ENCODE results near the gene CYB561. TPM values are rescaled to one million over a fixed set of nuclear protein-coding genes. Genes with fewer than 3 reads are reported as not detected.

The CYB561 gene
- 26.1 and 34.6 TPM in 2 replicates for total RNA-seq

DNA sequence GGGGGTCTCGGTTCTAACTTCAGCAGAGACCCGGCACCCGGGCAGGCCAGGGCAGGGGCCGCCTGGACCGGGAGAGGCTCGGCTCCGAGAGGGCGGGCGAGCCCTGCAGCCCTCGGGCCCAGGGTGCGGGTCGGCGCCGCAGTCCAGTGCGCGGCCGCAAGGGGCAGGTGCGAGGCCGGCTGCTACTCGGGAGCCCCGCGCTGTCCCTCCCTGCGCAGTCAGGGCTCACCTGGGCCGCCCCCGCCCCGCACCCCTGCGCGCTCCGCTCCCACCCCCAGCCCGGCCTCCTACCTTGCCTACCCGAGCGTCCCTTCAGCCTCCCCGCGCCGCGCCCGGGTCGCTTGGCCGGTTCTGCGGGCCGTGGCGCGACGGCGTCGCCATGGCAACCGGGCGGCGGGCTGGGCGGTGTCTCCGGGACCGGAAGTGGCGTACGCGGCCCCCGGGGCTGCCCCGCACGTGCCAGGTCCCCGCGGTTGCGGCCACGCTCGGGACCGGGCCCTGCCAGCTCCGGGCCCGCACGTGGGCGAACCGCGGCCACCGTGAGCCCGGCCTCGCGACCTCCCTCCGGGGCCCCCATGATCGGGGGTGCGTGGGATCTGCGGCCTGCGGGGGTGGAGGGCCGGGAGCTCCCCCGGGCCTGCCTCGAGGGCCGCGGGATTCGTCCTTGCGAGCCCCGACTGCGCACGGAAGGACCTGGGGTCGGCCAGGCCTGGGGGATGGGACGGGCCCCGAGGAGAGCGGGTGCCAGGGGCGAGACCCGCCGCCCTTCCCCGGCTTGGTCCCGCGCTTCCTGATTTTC, at the start of gene CYB561:
TSS of gene CYB561 (minus strand) at position 353 of the 799 bp plus-strand sequence. CDS start 8,759 bp downstream, outside the sequence.
- no peak for DNase-seq (ENCODE audit: low read depth, low spot score)

- no peak for DNase-seq (ENCODE audit: low read depth, low spot score)
Observed at GRCh38 chr17:63495491-63495890, 49.4 kb upstream of the CYB561 start.

GRCh38 chr17:63494300-63494928, 48.3 kb upstream of the CYB561 start:
- no peak for DNase-seq (ENCODE audit: low read depth, low spot score)

- DNase-seq (ENCODE audit: low read depth, low spot score), result no peak
Observed at GRCh38 chr17:63493411-63493810, 47.3 kb upstream of the CYB561 start.

DNA sequence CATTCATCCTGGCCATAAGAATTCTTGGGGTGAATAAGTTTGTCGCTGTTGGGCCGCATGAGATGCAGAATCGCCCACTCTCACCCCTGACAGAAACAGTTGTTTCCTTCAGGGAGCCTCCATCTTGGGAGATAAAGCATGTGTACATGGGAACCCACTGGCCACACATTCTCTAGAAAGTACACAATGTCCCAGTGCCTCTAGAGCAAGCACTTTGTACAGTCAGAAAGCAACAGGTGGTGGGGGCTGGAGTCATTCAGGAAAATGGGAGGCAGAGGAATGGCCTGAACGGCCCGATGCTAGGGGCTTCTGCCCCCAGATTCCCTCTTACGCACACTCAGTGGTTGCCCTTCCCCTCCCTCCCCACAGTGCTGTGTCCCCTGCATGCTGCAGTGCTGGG, 46.8 kb upstream of the CYB561 start:
- no peak for DNase-seq (ENCODE audit: low read depth, low spot score)

DNA sequence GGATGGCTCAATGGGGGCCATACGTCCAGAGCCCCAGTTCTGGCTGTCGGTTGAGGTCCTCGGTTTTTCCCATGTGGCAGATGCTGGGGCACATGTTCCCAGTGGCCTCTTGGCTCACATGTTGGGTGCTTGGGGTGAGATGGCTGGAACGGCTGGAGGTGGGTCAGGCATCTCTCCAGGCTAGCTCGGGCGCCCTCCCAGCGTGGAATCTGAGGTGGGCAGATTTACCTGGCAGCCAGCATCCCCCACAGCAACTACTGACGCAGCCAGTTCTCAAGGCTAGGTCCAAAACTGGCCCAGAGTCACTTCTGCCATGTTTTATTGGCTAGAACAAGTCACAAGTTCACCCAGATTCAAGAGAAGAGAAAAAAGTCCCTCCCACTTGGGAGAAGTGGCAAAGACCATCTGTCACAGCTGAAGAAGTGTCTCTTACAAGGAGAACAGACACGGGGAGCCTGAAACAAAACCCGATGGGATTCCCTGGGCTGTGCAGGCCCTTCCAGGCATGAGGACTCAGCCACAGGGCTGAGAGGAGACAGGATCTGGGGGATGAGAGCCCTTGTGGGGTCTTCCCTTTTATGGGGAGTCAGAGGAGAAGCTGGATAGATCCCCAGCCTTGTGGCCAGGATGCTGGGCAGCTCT, 46.0 kb upstream of the CYB561 start:
- DNase-seq (ENCODE audit: low read depth, low spot score), result no peak

- no peak for DNase-seq (ENCODE audit: low read depth, low spot score)
Observed at GRCh38 chr17:63491413-63491812, 45.3 kb upstream of the CYB561 start.

GRCh38 chr17:63490858-63491400, 44.8 kb upstream of the CYB561 start:
- no peak for DNase-seq (ENCODE audit: low read depth, low spot score)

GRCh38 chr17:63490329-63490728, 44.2 kb upstream of the CYB561 start:
- no peak for DNase-seq (ENCODE audit: low read depth, low spot score)

- no peak for DNase-seq (ENCODE audit: low read depth, low spot score)
Observed at GRCh38 chr17:63489291-63489690, 43.2 kb upstream of the CYB561 start.

GRCh38 chr17:63488851-63489250, 42.7 kb upstream of the CYB561 start:
- no peak for DNase-seq (ENCODE audit: low read depth, low spot score)

- no peak for DNase-seq (ENCODE audit: low read depth, low spot score)
Observed at GRCh38 chr17:63487014-63487339, 40.9 kb upstream of the CYB561 start.

DNA sequence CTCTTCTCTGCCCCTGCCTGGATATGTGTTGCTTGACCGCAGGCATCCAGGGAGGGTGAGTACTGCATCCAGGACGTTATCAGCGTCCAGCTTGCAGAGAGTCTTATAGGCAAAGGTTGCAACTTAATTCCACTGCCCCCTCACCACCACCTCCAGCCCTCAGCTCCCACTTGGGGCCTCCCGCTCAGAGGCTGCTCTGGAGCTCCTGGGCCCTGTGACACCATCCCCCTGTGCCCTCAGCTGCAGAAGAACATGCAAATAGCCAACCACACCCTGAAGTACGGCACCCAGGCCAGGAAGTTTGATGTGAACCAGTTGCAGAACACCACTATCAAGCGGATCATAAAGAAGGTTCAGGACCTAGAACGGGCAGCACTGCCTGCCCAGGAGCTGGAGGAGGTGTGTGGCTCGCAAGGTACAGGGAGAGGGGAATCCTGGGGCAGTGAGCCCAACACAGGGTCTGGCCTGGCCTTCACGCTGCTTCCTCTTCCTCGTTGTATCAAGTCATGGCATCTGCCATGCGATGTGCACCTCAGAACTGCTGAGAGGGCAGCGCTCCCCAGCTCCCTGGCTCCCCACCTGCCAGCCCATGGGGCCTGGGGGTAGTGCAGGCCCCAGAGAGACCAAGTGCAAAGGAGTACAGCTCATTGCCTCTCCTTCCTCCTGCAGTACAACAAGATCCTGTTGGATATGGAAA, 40.4 kb upstream of the CYB561 start:
- no peak for DNase-seq (ENCODE audit: low read depth, low spot score)

- DNase-seq (ENCODE audit: low read depth, low spot score), result no peak
Observed at GRCh38 chr17:63483655-63484575, 37.8 kb upstream of the CYB561 start.

- no peak for DNase-seq (ENCODE audit: low read depth, low spot score)
Observed at GRCh38 chr17:63483038-63483437, 36.9 kb upstream of the CYB561 start.

DNA sequence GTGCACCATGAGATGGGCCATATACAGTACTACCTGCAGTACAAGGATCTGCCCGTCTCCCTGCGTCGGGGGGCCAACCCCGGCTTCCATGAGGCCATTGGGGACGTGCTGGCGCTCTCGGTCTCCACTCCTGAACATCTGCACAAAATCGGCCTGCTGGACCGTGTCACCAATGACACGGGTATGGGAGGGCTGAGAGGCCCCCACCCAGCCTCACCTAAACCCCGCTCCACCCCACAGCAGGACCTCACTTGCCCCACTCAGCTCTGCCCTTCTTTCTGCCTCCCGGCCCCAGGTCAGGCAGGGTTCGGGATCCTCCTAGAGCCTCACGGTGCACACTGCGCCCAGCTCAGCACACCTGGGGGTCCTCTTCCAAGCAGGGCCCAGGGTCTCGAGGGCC, 36.4 kb upstream of the CYB561 start:
- DNase-seq (ENCODE audit: low read depth, low spot score), result no peak

GRCh38 chr17:63481488-63481870, 35.4 kb upstream of the CYB561 start:
- no peak for DNase-seq (ENCODE audit: low read depth, low spot score)

DNA sequence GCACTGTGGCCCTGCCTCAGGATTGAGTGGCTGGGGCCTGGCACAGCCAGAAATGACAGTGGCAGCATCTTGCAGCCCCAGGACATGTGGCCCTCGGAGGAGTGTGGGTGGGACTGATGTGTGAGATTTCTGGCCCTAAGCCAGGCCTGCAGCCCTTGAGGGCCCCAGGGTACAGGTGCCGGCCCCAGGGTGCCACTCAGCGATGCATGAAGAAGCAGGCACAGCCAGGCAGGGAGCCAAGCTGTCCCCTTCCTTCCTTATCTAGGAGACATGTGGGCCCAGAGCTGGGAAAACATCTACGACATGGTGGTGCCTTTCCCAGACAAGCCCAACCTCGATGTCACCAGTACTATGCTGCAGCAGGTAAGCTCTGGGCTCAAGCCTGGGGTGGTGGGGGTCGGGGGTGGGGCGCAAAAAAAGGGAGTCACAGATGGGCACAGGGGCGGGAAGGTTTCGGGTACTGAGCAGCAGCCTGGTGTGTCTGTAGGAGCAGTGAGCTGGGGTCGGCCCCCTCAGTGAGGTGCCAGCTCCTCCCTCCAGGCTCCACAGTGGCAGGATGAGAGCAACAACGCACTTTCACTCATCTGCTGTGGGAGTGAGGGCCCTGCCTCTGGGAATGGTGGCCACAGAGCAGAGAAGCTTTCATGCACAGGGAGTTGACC, 34.9 kb upstream of the CYB561 start:
- DNase-seq (ENCODE audit: low read depth, low spot score), result no peak

DNA sequence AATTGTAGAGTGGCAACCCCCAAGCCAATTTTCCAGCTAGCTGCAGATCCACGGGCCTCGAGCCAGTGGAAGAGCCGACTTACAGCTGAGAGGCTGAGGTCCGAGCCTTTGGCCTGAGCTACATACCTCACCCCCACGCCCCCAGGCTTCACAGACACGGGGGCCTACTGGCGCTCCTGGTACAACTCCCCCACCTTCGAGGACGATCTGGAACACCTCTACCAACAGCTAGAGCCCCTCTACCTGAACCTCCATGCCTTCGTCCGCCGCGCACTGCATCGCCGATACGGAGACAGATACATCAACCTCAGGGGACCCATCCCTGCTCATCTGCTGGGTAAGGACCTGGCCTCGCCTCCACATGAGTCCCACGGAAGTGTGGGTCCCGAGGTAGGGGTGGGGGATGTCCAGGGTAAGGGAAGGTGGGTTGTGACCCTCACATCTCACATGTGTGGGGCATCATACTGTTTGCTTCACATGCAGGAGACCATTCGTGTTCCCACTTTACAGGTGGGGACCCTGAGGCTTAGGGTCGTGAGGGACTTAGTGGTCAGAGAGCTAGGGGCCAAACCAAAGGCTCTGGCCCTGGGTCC, 34.2 kb upstream of the CYB561 start:
- DNase-seq (ENCODE audit: low read depth, low spot score), result no peak
